GM15510 (cell line): ENCODE results near the gene ASAP2.

Experiments
- POLR2A ChIP-seq: IDR thresholded peaks from 3 replicates; pipeline ENCODE4 v1.6.1; 2011; ENCODE audit warnings: borderline replicate concordance; ENCODE audit not compliant: insufficient read length; ENCODE audit errors: extremely low read depth

The ASAP2 gene

GRCh38 chr2:9229470-9229820, 22.8 kb downstream of the ASAP2 start:
- no peak for TF ChIP-seq POLR2A

- no peak for TF ChIP-seq POLR2A
Measured at GRCh38 chr2:9230051-9230802, 23.6 kb downstream of the ASAP2 start.

GRCh38 chr2:9230881-9231280, 24.3 kb downstream of the ASAP2 start:
- no peak for TF ChIP-seq POLR2A

GRCh38 chr2:9231291-9232165, 24.9 kb downstream of the ASAP2 start:
- no peak for TF ChIP-seq POLR2A

- no peak for TF ChIP-seq POLR2A
Measured at GRCh38 chr2:9232166-9232479, 25.5 kb downstream of the ASAP2 start.

GRCh38 chr2:9232886-9233285, 26.3 kb downstream of the ASAP2 start:
- TF ChIP-seq POLR2A: no peak

GRCh38 chr2:9234680-9235146, 28.1 kb downstream of the ASAP2 start:
- no peak for TF ChIP-seq POLR2A

GRCh38 chr2:9235147-9236044, 28.8 kb downstream of the ASAP2 start:
- TF ChIP-seq POLR2A: no peak

GRCh38 chr2:9236045-9236344, 29.4 kb downstream of the ASAP2 start:
- no peak for TF ChIP-seq POLR2A

GRCh38 chr2:9236867-9237266, 30.3 kb downstream of the ASAP2 start:
- no peak for TF ChIP-seq POLR2A

GRCh38 chr2:9237831-9238230, 31.2 kb downstream of the ASAP2 start:
- TF ChIP-seq POLR2A: no peak

GRCh38 chr2:9238591-9239326, 32.1 kb downstream of the ASAP2 start:
- TF ChIP-seq POLR2A: no peak

GRCh38 chr2:9239616-9240015, 33.0 kb downstream of the ASAP2 start:
- TF ChIP-seq POLR2A: no peak

- no peak for TF ChIP-seq POLR2A
Measured at GRCh38 chr2:9240745-9241144, 34.1 kb downstream of the ASAP2 start.
